ENCODE measurements around the gene MYLK3.
"Not testable (repeated sequence)": the region's sequence is repeated elsewhere in the genome, so short reads cannot be mapped to it uniquely, and the experiment has no call there.

MYLK3 gene

DNA sequence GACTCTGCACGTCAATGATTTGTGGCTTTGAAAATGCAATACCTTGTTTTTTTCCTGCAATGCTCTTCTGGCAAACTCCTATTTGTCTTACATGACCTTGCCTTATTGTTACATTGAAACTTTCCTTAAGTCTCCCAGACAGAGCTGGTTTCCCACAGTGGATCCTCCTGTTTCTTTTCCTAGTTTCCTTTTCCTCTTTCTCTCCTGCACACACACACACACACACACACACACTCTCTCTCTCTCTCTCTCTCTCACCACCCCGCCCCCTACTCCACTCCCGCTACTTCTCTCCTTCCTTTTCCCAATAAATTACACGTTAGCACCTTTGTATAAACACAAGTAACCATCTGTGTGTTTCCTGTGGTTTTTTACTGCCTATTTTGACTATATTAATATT, 56.4 kb downstream of the MYLK3 start:
- Mint-ChIP-seq H3K27ac (ENCODE audit: low read depth) (no peak overlapping the region), H3K36me3 (ENCODE audit: insufficient read depth) (peaks cover 7% of the 10 kb centered on the region), H3K4me3 (peak overlapping the region; percentile 40), H3K4me1 (peaks cover 22% of the 10 kb centered on the region), H3K9me3 (no peaks in the 10 kb centered on the region), H3K27me3 (no peaks in the 10 kb centered on the region)
- ATAC-seq (replicated peaks; ENCODE audit: extremely low read depth, poor library complexity, severe bottlenecking) = no peak
- no peak for DNase-seq (ENCODE audit: low spot score in 2 of 2)

DNA sequence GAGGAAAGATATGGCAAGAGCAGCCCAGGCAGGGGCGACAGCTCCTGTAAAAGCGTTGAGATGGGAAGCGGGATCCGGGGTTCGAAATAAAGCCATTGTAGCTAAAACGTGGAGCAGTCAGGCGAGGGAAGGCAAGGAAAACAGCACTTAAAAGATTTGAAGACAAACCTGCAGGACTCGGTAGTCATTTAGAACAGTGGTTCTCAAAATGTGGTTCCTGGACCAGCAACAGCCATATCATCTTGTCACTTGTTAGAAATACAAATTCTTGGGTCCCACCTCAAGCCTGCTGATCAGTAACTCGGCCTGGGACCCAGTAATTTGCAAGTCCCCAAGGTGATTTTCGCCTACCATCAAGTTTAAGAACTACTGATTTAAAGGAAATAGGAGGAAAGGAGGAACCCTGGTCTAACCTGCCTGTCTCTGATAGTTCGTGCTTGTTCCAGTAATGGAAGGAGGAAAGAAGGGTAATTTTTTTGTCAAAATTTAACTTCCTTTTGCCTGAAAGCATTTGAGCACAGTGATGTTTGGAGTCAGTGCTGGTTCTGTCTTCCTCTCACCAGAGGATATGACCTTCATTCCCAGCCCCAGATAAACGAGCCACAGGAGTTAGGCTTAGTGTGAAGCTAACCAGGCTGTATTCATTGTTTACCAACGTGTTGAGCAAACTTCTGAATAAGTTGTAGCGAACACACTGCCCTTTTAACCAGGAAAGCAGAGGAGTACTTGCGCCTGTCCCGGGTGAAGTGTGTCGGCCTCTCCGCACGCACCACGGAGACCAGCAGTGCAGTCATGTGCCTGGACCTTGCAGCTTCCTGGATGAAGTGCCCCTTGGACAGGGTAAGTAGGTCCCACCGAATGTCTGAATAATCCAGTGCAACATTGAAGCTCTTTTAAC, 57.6 kb downstream of the MYLK3 start:
- Mint-ChIP-seq H3K4me1 (peaks cover 31% of the 10 kb centered on the region), H3K27ac (ENCODE audit: low read depth) (no peak overlapping the region), H3K9me3 (no peaks in the 10 kb centered on the region), H3K27me3 (no peaks in the 10 kb centered on the region), H3K36me3 (ENCODE audit: insufficient read depth) (peaks cover 5% of the 10 kb centered on the region), H3K4me3 (no peak overlapping the region)
- no peak for ATAC-seq (replicated peaks; ENCODE audit: extremely low read depth, poor library complexity, severe bottlenecking)
- no peak for DNase-seq (ENCODE audit: low spot score in 2 of 2)

DNA sequence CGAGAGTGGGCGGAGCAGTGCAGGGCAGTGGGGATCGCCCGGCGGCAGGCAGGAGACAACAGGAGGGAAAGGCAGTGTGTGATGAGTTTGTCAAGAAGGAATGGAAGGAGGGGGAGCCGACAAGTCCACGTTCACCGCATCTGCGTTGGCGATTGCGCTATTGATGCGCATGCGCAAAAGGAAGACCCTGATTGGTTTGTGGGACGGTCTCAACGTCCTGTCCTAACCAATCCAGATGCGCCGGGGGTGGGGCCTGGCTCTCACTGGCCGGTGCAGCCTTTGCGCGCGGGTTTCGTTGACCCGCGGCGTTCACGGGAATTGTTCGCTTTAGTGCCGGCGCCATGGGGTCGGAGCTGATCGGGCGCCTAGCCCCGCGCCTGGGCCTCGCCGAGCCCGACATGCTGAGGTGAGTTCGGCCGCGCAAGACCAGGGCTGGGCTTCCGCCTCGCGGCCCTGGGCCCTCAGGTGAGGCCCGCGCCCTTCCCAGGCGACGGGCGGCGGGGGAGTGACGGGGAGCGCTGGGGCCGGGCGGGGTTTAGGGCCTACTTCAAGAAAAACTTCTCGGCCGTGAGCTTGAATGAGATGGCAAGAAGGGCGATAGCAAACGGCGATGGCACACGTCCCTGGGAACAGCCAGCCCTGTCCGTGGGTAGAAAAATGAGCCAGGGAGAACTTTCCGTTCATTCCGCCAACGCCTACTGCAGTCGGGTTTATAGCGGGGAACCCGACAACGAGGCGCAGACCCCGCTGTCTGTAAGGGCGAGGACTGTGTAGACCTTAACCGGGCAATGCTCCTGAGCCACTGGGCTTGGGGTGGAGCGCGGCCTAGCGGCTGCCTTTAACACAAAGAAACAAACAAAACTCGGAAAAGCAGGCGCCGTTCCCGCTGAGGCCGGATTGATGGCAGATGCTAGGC, 58.5 kb downstream of the MYLK3 start, which contains the start of gene ORC6:
Gene ORC6 (plus strand): TSS at position 295 of the 916 bp plus-strand sequence. CDS start 47 bp downstream, at position 342.
- Mint-ChIP-seq H3K27me3 (no peaks in the 10 kb centered on the region), H3K9me3 (no peaks in the 10 kb centered on the region), H3K4me3 (no peak within 1 kb of the TSS), H3K36me3 (ENCODE audit: insufficient read depth) (peaks cover 5% of the 10 kb centered on the region), H3K27ac (ENCODE audit: low read depth) (no peak within 1 kb of the TSS), H3K4me1 (peaks cover 38% of the 10 kb centered on the region)
- DNase-seq (ENCODE audit: low spot score in 2 of 2) (peak; percentile 92 to 98), ATAC-seq (replicated peaks; ENCODE audit: extremely low read depth, poor library complexity, severe bottlenecking) (peak; percentile 83)

DNA sequence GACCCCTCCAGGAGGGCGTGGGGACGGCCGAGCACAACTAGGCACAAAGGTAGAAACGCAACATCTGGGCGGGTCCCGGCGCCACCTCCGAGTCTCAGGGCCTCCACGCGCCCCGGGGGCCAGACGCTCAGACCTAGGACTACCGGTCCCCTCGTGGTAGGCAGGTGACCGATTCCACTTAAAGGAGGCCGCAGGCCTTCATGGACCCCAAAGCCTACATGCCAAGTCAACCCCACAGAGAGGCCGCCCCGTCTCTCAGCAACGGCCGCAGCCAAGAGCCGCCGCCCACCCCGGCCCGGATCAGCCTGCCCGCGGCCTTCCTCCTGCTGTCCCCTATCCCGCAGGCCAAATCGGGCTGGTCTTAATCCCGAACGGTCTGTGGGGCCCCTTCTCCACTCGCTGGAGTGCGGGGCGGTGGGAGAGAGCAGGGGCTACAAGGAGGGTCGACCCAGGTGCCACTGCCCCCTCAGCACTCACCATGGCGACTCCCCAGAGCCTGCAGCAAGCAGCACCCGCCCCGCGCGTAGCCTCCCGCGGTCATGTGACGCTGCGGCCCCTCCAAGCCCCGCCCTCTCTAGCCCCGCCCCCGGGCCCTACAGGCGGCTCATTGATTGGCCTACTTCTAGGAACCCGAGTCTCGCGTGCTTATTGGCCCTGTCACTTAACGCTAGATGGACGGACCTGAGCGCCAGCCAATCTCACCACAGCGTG, 59.3 kb downstream of the MYLK3 start, which contains the start of gene VPS35:
Gene VPS35 (minus strand): TSS at position 525 of the 711 bp plus-strand sequence. CDS start 45 bp downstream, at position 480.
- Mint-ChIP-seq H3K36me3 (ENCODE audit: insufficient read depth) (peaks cover 5% of the 10 kb centered on the region), H3K27me3 (no peaks in the 10 kb centered on the region), H3K27ac (ENCODE audit: low read depth) (no peak within 1 kb of the TSS), H3K4me3 (no peak within 1 kb of the TSS), H3K9me3 (no peaks in the 10 kb centered on the region), H3K4me1 (peaks cover 46% of the 10 kb centered on the region)
- DNase-seq (ENCODE audit: low spot score in 2 of 2) (peak; percentile 99 to 100), ATAC-seq (replicated peaks; ENCODE audit: extremely low read depth, poor library complexity, severe bottlenecking) (peak; percentile 92)

DNA sequence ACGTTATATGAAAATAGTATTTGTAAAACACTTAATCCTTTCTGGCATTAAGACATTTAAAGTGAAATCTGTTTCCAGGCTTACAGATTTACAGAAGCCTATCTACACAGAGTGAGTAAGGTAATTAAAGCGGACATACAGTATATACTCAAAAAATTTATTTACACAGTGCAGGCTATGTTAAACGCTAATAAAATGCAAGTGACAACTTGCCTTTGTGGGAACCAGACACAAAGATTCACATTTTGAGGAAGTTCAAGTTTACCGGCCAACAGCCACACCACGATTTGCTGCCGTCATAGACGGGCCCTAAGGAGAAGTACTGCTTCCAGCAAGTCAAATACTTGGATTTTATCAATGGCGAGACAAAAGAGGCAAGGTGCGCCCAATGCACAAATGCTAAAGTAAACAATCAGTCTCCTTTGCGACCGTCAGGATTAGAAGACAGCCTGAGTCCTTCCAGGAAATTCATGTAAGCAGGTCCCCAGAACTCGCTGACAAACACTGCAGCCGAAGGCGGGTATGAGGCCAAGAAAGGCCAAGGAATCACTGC, 60.0 kb downstream of the MYLK3 start:
- H3K9me3 Mint-ChIP-seq = no peaks in the 10 kb centered on the region
- H3K4me3 Mint-ChIP-seq = no peak overlapping the region
- H3K27me3 Mint-ChIP-seq = no peaks in the 10 kb centered on the region
- no peak for DNase-seq (ENCODE audit: low spot score in 2 of 2)
- H3K27ac Mint-ChIP-seq (ENCODE audit: low read depth) = no peak overlapping the region
- no peak for ATAC-seq (replicated peaks; ENCODE audit: extremely low read depth, poor library complexity, severe bottlenecking)
- H3K36me3 Mint-ChIP-seq (ENCODE audit: insufficient read depth) = peaks cover 5% of the 10 kb centered on the region
- peaks cover 52% of the 10 kb centered on the region for H3K4me1 Mint-ChIP-seq

DNA sequence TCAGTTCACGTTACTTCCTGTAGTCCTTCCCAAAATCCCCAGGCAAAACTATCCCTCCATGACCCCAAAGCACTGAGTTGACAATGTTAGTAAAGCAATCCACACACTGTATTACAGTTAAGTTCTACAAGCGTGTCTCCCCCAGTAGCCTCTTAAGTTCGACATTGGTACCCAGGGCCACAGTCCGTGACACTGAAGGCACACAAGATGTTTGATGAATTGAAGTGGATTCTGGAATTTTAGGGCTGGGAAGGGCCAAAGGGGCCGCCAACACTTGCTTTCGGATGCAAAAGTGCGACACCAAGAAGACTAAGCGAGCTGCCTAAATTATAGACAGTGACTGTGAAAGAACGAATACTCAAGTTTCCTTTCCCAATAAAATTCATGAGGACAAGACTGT, 60.7 kb downstream of the MYLK3 start:
- DNase-seq (ENCODE audit: low spot score in 2 of 2) (no peak), ATAC-seq (replicated peaks; ENCODE audit: extremely low read depth, poor library complexity, severe bottlenecking) (no peak)
- Mint-ChIP-seq H3K9me3 (no peaks in the 10 kb centered on the region), H3K27ac (ENCODE audit: low read depth) (no peak overlapping the region), H3K4me3 (no peak overlapping the region), H3K4me1 (peaks cover 52% of the 10 kb centered on the region), H3K27me3 (no peaks in the 10 kb centered on the region), H3K36me3 (ENCODE audit: insufficient read depth) (peaks cover 5% of the 10 kb centered on the region)

DNA sequence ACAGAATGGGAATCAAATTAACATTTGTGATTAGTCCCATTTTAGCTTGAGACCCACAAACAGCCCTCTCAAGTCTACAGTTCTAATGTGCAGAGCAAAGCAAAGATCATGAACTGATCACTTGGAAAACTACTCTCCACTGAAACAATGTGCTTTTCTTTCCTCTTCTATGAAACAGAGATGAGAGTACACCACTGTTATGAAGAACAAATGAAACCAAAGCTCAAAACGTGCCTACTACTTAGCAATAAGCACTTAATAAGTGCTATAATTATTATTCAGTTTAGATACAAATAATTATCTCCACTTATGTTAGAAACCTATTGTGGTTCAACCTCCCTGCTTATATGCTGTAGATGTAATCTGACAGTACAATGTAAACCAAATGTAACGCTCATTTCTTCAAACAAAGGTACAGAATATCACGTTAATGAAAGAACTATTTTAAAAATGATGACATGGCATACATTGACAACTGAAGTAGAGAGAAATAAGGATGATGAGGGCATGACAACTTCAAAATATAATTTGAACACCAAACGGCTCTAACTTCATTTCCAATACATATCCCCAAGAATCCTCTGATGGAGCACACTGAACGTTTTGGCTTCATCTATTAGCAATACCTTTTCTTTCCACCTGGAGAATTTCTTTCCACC, 61.2 kb downstream of the MYLK3 start:
- Mint-ChIP-seq H3K36me3 (ENCODE audit: insufficient read depth) (peaks cover 5% of the 10 kb centered on the region), H3K4me1 (peaks cover 52% of the 10 kb centered on the region), H3K9me3 (no peaks in the 10 kb centered on the region), H3K27me3 (no peaks in the 10 kb centered on the region), H3K4me3 (no peak overlapping the region), H3K27ac (ENCODE audit: low read depth) (no peak overlapping the region)
- ATAC-seq (replicated peaks; ENCODE audit: extremely low read depth, poor library complexity, severe bottlenecking) (no peak), DNase-seq (ENCODE audit: low spot score in 2 of 2) (no peak)

DNA sequence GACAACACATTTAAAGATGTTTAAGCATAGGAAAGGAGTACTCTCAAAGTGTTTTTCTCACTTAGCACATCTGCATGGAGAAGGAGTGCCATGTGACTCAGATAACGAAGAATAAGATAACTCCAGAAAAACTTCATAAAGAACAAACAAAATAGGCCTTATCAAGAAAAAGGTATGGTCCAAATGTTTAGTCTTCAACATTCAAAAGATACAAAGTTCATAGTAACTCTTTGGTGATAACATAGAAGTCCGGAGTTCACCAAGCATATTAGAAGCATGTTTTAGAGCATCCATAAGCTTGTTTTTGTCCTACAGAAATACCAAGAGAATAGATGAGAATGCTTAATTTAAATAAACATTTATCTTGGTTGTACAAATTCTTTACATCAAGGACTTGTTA, 66.3 kb downstream of the MYLK3 start:
- peaks cover 37% of the 10 kb centered on the region for H3K36me3 Mint-ChIP-seq (ENCODE audit: insufficient read depth)
- H3K9me3 Mint-ChIP-seq; H3K4me3 Mint-ChIP-seq; H3K27ac Mint-ChIP-seq (ENCODE audit: low read depth); ATAC-seq (replicated peaks; ENCODE audit: extremely low read depth, poor library complexity, severe bottlenecking); H3K27me3 Mint-ChIP-seq; DNase-seq (ENCODE audit: low spot score in 2 of 2): not testable (repeated sequence)
- H3K4me1 Mint-ChIP-seq = peaks cover 32% of the 10 kb centered on the region

DNA sequence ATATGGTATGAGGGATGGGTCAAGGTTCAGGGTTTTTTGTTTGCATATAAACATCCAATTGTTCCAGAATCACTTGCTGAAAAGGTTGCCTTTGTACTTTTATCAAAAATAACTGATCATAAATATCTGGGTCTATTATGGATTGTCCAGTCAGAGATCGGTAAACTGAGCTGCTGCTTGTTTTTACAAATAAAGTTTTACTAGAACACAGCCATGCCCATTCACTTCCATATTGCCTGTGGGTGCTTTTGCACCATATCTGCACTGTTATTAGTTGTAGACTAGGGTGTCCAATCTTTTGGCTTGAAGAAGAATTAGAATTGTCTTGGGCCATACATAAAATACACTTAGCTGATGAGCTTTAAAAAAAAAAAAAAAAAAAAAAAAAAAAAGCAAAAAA, 70.2 kb downstream of the MYLK3 start:
- not testable (repeated sequence) for H3K4me3 Mint-ChIP-seq; H3K9me3 Mint-ChIP-seq; ATAC-seq (replicated peaks; ENCODE audit: extremely low read depth, poor library complexity, severe bottlenecking); DNase-seq (ENCODE audit: low spot score in 2 of 2); H3K4me1 Mint-ChIP-seq; H3K27me3 Mint-ChIP-seq; H3K27ac Mint-ChIP-seq (ENCODE audit: low read depth)
- peaks cover 65% of the 10 kb centered on the region for H3K36me3 Mint-ChIP-seq (ENCODE audit: insufficient read depth)

DNA sequence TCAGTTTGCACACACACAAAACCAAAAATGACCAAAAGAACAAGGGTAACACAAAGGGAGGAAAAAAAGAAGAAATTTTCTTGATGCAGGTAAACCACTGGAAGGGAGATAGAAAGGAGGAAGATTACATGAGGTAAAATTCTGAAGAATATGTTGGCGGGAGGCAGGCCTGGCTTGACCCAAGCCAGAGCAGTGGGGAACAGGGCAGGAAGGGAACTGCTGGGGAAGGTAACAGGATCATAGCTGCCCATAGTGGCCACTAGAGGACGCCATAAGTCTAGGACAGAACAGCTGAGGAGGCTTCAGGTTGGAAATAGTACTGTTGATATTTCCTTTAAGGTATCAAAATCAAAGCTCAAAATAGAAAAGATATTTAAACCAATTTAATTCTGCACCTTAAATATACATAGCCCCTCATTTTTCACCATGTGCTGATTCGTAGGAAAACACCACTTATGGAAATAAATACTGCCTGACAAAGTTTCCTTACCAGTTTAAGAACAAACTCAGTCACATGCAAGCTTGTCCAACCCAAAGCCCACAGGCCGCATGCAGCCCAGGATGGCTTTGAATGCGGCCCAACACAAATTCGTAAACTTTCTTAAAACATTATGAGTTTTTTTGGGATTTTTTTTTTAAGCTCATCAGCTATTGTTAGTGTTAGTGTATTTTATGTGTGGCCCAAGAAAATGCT, 74.7 kb downstream of the MYLK3 start:
- no peak overlapping the region for H3K27ac Mint-ChIP-seq (ENCODE audit: low read depth)
- H3K27me3 Mint-ChIP-seq = no peaks in the 10 kb centered on the region
- H3K4me3 Mint-ChIP-seq = no peak overlapping the region
- H3K9me3 Mint-ChIP-seq = no peaks in the 10 kb centered on the region
- no peaks in the 10 kb centered on the region for H3K4me1 Mint-ChIP-seq
- DNase-seq (ENCODE audit: low spot score in 2 of 2) (peak in 1 of 2 donors; percentile 21), ATAC-seq (replicated peaks; ENCODE audit: extremely low read depth, poor library complexity, severe bottlenecking) (peak; percentile 73)
- H3K36me3 Mint-ChIP-seq (ENCODE audit: insufficient read depth) = peaks cover 75% of the 10 kb centered on the region

DNA sequence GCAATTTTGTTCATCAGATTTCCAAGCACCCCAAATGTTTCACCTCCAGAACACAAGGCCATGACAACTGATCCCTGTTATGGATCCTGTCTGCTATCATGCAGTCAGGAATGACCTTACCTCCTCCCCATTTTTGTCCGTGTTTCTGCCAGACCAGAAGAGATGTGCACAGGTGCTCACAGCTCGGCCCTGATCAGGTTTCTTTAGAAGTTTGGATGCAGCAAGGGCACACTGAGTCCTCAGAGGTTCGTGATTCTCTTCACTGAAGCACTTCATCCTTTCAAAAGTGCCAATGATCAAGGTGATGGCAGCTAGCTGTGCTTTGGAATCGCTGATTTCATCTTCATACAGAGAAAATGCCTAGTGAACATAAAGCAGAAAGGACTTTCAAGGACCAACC, 86.0 kb downstream of the MYLK3 start:
- Mint-ChIP-seq H3K4me3 (no peak overlapping the region), H3K4me1 (peaks cover 5% of the 10 kb centered on the region), H3K36me3 (ENCODE audit: insufficient read depth) (peaks cover 64% of the 10 kb centered on the region), H3K27me3 (no peaks in the 10 kb centered on the region), H3K27ac (ENCODE audit: low read depth) (no peak overlapping the region), H3K9me3 (no peaks in the 10 kb centered on the region)
- no peak for DNase-seq (ENCODE audit: low spot score in 2 of 2)
- no peak for ATAC-seq (replicated peaks; ENCODE audit: extremely low read depth, poor library complexity, severe bottlenecking)

Data from central memory CD8-positive, alpha-beta T cell (primary cell).